HepG2 (cell line): Measurements from ENCODE around the gene KRTAP10-6. TPM values are rescaled to one million over a fixed set of nuclear protein-coding genes. Genes with fewer than 3 reads are reported as not detected.

ENCODE experiments used
- ATAC-seq: fragments of 200-7000 bp; cut with Tn5 transposase; 3 replicates; pipeline ENCODE4 v1.9.1; 2020; ENCODE audit warnings: mild to moderate bottlenecking, moderate library complexity
- BruUV-seq: library from RNA; stranded (reverse); fragments of 400-500 nt; replicated peaks from 2 replicates; lab custom pipeline; 2021; lab: Mats Ljungman, UMichigan
- CTCF ChIA-PET: fragments of 300-600 bp; formaldehyde crosslinking; extraction: SDS; loops from one replicate; lab custom pipeline; 2021; ENCODE audit warnings: low total read pairs, inconsistent platforms, low intra/inter-chr PET ratio; lab: Yijun Ruan, JAX
- POLR2A ChIA-PET: fragments of 350-600 bp; sonication (Branson Sonifier 250); formaldehyde crosslinking; loops from one replicate; lab custom pipeline; 2020; ENCODE audit warnings: antibody characterized with exemption, inconsistent platforms; lab: Yijun Ruan, JAX
- DNase-seq: peaks from one replicate; pipeline ENCODE4 v3.0.0-alpha.2; 2015; ENCODE audit warnings: low spot score
- FAIRE-seq: peaks from 3 replicates; lab custom pipeline; 2011; peaks lifted over from hg19 to GRCh38; lab: Jason Lieb, UNC
- H2AFZ ChIP-seq: one replicate; pipeline ENCODE4 v1.6.1; 2011; ENCODE audit warnings: low read length, inconsistent platforms
- H3K27ac ChIP-seq: fragments of 300-600 bp; 3 replicates; pipeline ENCODE4 v1.8.0; 2011; ENCODE audit warnings: mixed run types, mild to moderate bottlenecking, mixed read lengths, low read length, inconsistent platforms; ENCODE audit not compliant: insufficient read depth; ENCODE audit errors: extremely low read length
- H3K27me3 ChIP-seq, 2 experiments: fragments of 200-600 bp in 1 of 2; 2 replicates in 1 of 2; 3 replicates in 1 of 2; pipeline versions ENCODE4 v1.6.0 to v1.8.0; 2011; ENCODE audit warnings: low read length in 2 of 2, mild to moderate bottlenecking in 2 of 2, moderate library complexity in 2 of 2, inconsistent platforms in 1 of 2; ENCODE audit not compliant: insufficient read depth in 2 of 2, control insufficient read depth in 1 of 2
- H3K36me3 ChIP-seq, 2 experiments: fragments of 200-600 bp in 1 of 2; replicated peaks in 1 of 2; 2 replicates in 1 of 2; 3 replicates in 1 of 2; pipeline versions ENCODE4 v1.5.1 to v1.8.0; 2011; ENCODE audit warnings: low read length in 2 of 2, inconsistent platforms in 1 of 2; ENCODE audit not compliant: insufficient read depth in 2 of 2, control insufficient read depth in 1 of 2
- H3K4me1 ChIP-seq: 2 replicates; pipeline ENCODE4 v1.5.1; 2012; ENCODE audit warnings: low read length, inconsistent platforms; ENCODE audit not compliant: insufficient read depth
- H3K4me2 ChIP-seq: 2 replicates; pipeline ENCODE4 v1.6.0; 2011; ENCODE audit warnings: low read depth, low read length, inconsistent platforms
- H3K4me3 ChIP-seq, 3 experiments: fragments of 200-600 bp in 1 of 3; sonication (generic), shearing (Covaris generic) in 1 of 3; replicated peaks in 1 of 3; 2 replicates each; pipeline ENCODE4 v1.5.1; 2011 to 2016; ENCODE audit warnings: low read length in 3 of 3, inconsistent platforms in 2 of 3, low read depth in 2 of 3, mild to moderate bottlenecking in 2 of 3, control low read depth in 1 of 3, mixed read lengths in 1 of 3; ENCODE audit not compliant: insufficient read depth in 1 of 3
- H3K79me2 ChIP-seq: one replicate; pipeline ENCODE4 v1.6.1; 2011; ENCODE audit warnings: low read length, inconsistent platforms; ENCODE audit not compliant: insufficient read depth
- H3K9ac ChIP-seq: 2 replicates; pipeline ENCODE4 v1.6.0; 2011; ENCODE audit warnings: mild to moderate bottlenecking, low read depth, low read length, inconsistent platforms; ENCODE audit not compliant: insufficient read depth
- H3K9me3 ChIP-seq: 2 replicates; pipeline ENCODE4 v1.5.1; 2012; ENCODE audit warnings: mild to moderate bottlenecking, low read length
- H4K20me1 ChIP-seq: 2 replicates; pipeline ENCODE4 v1.6.0; 2011; ENCODE audit warnings: inconsistent platforms, mild to moderate bottlenecking, low read length, moderate library complexity; ENCODE audit not compliant: insufficient read depth
- ASH2L ChIP-seq: fragments of 300-600, 200-600 bp; sonication (generic); IDR thresholded peaks from 2 replicates; pipeline ENCODE4 v1.7.0; 2017; ENCODE audit warnings: low read depth, mild to moderate bottlenecking, moderate library complexity, mixed read lengths, low read length; ENCODE audit not compliant: insufficient read length
- EED ChIP-seq: sonication (generic); formaldehyde crosslinking; IDR thresholded peaks from 2 replicates; pipeline ENCODE4 v1.5.0; 2020; ENCODE audit warnings: mild to moderate bottlenecking, missing genetic modification reagents
- ERF ChIP-seq: IDR thresholded peaks from 2 replicates; pipeline ENCODE4 v1.6.1; 2018; ENCODE audit warnings: missing biosample characterization, missing genetic modification reagents
- ESRRA ChIP-seq: sonication (generic); formaldehyde crosslinking; IDR thresholded peaks from 2 replicates; pipeline ENCODE4 v1.5.1; 2020; ENCODE audit warnings: mild to moderate bottlenecking, low read depth, missing genetic modification reagents
- KDM1A ChIP-seq: IDR thresholded peaks from 2 replicates; pipeline ENCODE4 v1.6.1; 2016; ENCODE audit warnings: missing compliant biosample characterization
- KLF12 ChIP-seq: sonication (generic); formaldehyde crosslinking; IDR thresholded peaks from 2 replicates; pipeline ENCODE4 v1.4.0; 2020; ENCODE audit warnings: missing genetic modification reagents, borderline replicate concordance
- KLF16 ChIP-seq, 2 experiments: sonication (generic) in 1 of 2; formaldehyde crosslinking in 1 of 2; IDR thresholded peaks; 2 replicates each; pipeline versions ENCODE4 v1.6.1 to v1.8.0; 2016 to 2023; ENCODE audit warnings: missing genetic modification reagents in 2 of 2, missing compliant biosample characterization in 1 of 2
- MEF2D ChIP-seq: sonication (generic); formaldehyde crosslinking; IDR thresholded peaks from 2 replicates; pipeline ENCODE4 v1.5.1; 2020; ENCODE audit warnings: mild to moderate bottlenecking, missing genetic modification reagents
- NBN ChIP-seq: fragments of 450-650 bp; conservative IDR thresholded peaks from 2 replicates; pipeline ENCODE4 v1.6.1; 2017
- NFE2L2 ChIP-seq: fragments of 150-350 bp; IDR thresholded peaks from 2 replicates; pipeline ENCODE4 v1.6.1; 2014; ENCODE audit warnings: low read length
- NFKB2 ChIP-seq: sonication (generic); formaldehyde crosslinking; IDR thresholded peaks from 2 replicates; pipeline ENCODE4 v1.4.0; 2020; ENCODE audit warnings: missing genetic modification reagents, borderline replicate concordance
- SALL1 ChIP-seq: sonication (generic); formaldehyde crosslinking; IDR thresholded peaks from 2 replicates; pipeline ENCODE4 v1.8.0; 2022; ENCODE audit warnings: mild to moderate bottlenecking, missing genetic modification reagents
- SMC3 ChIP-seq: IDR thresholded peaks from 2 replicates; pipeline ENCODE4 v1.6.1; 2011; ENCODE audit warnings: low read length, improper control_type of control experiment
- SOX6 ChIP-seq, 2 experiments: fragments of 450-650 bp in 1 of 2; sonication (generic) in 1 of 2; formaldehyde crosslinking in 1 of 2; IDR thresholded peaks; 2 replicates each; pipeline versions ENCODE4 v1.4.0 to v1.6.1; 2017 to 2020; ENCODE audit warnings: antibody characterized with exemption in 1 of 2, mild to moderate bottlenecking in 1 of 2, missing genetic modification reagents in 1 of 2
- TARDBP ChIP-seq: sonication (generic); formaldehyde crosslinking; IDR thresholded peaks from 2 replicates; pipeline ENCODE4 v1.8.0; 2022; ENCODE audit warnings: mild to moderate bottlenecking, missing genetic modification reagents
- TCF12 ChIP-seq, 2 experiments: fragments of 450-650 bp in 1 of 2; sonication (generic) in 1 of 2; formaldehyde crosslinking in 1 of 2; IDR thresholded peaks; 2 replicates each; pipeline versions ENCODE4 v1.6.1 to v1.8.0; 2017 to 2022; ENCODE audit warnings: antibody characterized with exemption in 1 of 2, mild to moderate bottlenecking in 1 of 2, missing genetic modification reagents in 1 of 2, moderate library complexity in 1 of 2
- ZFP1 ChIP-seq: IDR thresholded peaks from 2 replicates; pipeline ENCODE4 v1.6.1; 2016
- ZNF17 ChIP-seq: sonication (generic); formaldehyde crosslinking; IDR thresholded peaks from 2 replicates; pipeline ENCODE4 v1.5.0; 2020; ENCODE audit warnings: mild to moderate bottlenecking, missing genetic modification reagents
- ZNF329 ChIP-seq: sonication (generic); formaldehyde crosslinking; IDR thresholded peaks from 2 replicates; pipeline ENCODE4 v1.9.0; 2021; ENCODE audit warnings: low read depth, mild to moderate bottlenecking, missing genetic modification reagents
- ZNF766 ChIP-seq: sonication (generic); formaldehyde crosslinking; IDR thresholded peaks from 2 replicates; pipeline ENCODE4 v1.5.0; 2020; ENCODE audit warnings: missing genetic modification reagents, borderline replicate concordance
- WGBS: methylation state at CpG from one replicate; pipeline ENCODE4 v1.1.6; 2017; ENCODE audit warnings: low lambda C conversion rate; 5-methylcytosine and 5-hydroxymethylcytosine counted together
- in situ Hi-C: cut with HindIII; loops from 2 replicates; pipeline ENCODE4 v1.10.0; 2017; ENCODE audit warnings: low pct_unique_long_range_greater_than_20kb; ENCODE audit not compliant: extremely low pct_ligation_motif_present
- intact Hi-C: fragments of 100-400 bp; cut with micrococcal nuclease; formaldehyde crosslinking; loops from one replicate; pipeline ENCODE4 v1.10.0; 2022; ENCODE audit not compliant: unreplicated experiment
- polyA plus RNA-seq, 8 experiments: library from polyadenylated mRNA; depleted of rRNA in 3 of 8; stranded (reverse) in 7 of 8; unstranded in 1 of 8; fragments of >200 nt; fragmentation: Illumina TruSeq in 4 of 8; extraction: Trizol in 4 of 8; gene quantifications; 2 replicates each; pipeline versions ENCODE4 v1.2.1 to v1.2.3, GENCODE V29; 2011 to 2016; ENCODE audit warnings: low read depth in 4 of 8, missing spikeins in 1 of 8, mixed read lengths in 1 of 8; ENCODE audit not compliant: insufficient read depth in 1 of 8
- total RNA-seq, 5 experiments: library from RNA; depleted of rRNA; stranded (reverse); fragments of >200 nt; fragmentation: Illumina TruSeq; extraction: Trizol; gene quantifications; 2 replicates each; pipeline ENCODE4 v1.2.3, GENCODE V29; 2016; ENCODE audit warnings: low read depth in 1 of 5
- TF ChIP-seq, protein P1 (sequence below): sonication (generic); formaldehyde crosslinking; IDR thresholded peaks from 2 replicates; pipeline ENCODE4 v1.4.0; 2020; ENCODE audit warnings: missing genetic modification reagents

KRTAP10-6 gene
- total and polyA plus RNA-seq, 2 of the 13 experiments (the other 11 are each of a cell fraction or from before 2014, with no cell fraction given), result not detected

GRCh38 chr21:44552681-44553080 is 39.6 kb downstream of the KRTAP10-6 start:
- H3K4me3 ChIP-seq, result no peak overlapping the region
- H3K27me3 ChIP-seq, result peaks cover 0 to 9% of the 10 kb centered on the region in 2 experiments; a peak in 2 of 5 replicates
- in situ Hi-C loops (no loop called here), intact Hi-C loops (no loop called here)
- TF ChIP-seq SMC3 (no peak), TCF12 (IDR thresholded peaks at IDR 0.05) (no peak), TCF12 (CRISPR knock-in tag; IDR thresholded peaks at IDR 0.05) (no peak), NFE2L2 (no peak), ZNF17 (CRISPR knock-in tag) (no peak), ERF (no peak), ZNF329 (no peak), EED (CRISPR knock-in tag) (no peak)
- TF ChIP-seq, protein P1, sequence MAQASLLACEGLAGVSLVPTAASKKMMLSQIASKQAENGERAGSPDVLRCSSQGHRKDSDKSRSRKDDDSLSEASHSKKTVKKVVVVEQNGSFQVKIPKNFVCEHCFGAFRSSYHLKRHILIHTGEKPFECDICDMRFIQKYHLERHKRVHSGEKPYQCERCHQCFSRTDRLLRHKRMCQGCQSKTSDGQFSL (CRISPR knock-in tag), result no peak
- no peaks in the 10 kb centered on the region for H3K79me2 ChIP-seq
- no peak overlapping the region for H3K4me2 ChIP-seq
- DNase-seq (no peak), ATAC-seq (no peak), FAIRE-seq (no peak)
- H4K20me1 ChIP-seq, result no peaks in the 10 kb centered on the region
- H3K4me1 ChIP-seq, result no peaks in the 10 kb centered on the region; the same call in 1 of the 2 replicates
- H3K36me3 ChIP-seq, result no peaks in the 10 kb centered on the region
- no peak overlapping the region for H3K27ac ChIP-seq
- ChIA-PET CTCF (no interaction called here), POLR2A (no interaction called here)
- WGBS, result 68% methylated on average over 11 of the region's 13 CpGs
- H3K9me3 ChIP-seq, result no peaks in the 10 kb centered on the region
- H3K9ac ChIP-seq, result no peak overlapping the region
- no peak overlapping the region for H2AFZ ChIP-seq
- BruUV-seq, result no TSS peak

GRCh38 chr21:44552136-44552535 is 40.2 kb downstream of the KRTAP10-6 start:
- Histone ChIP-seq H3K27ac (no peak overlapping the region), H3K4me1 (no peaks in the 10 kb centered on the region; the same call in 1 of the 2 replicates), H3K4me3 (no peak overlapping the region), H3K27me3 (peaks cover 0 to 5% of the 10 kb centered on the region in 2 experiments; a peak in 2 of 5 replicates), H3K4me2 (no peak overlapping the region), H2AFZ (no peak overlapping the region), H4K20me1 (no peaks in the 10 kb centered on the region), H3K9me3 (no peaks in the 10 kb centered on the region), H3K79me2 (no peaks in the 10 kb centered on the region), H3K36me3 (no peaks in the 10 kb centered on the region), H3K9ac (no peak overlapping the region)
- CTCF ChIA-PET, result no interaction called here
- no peak for FAIRE-seq
- POLR2A ChIA-PET, result no interaction called here
- 78% methylated on average over 5 of the region's 6 CpGs for WGBS
- in situ Hi-C loops, result no loop called here
- TF ChIP-seq KLF12, result no peak
- TF ChIP-seq ZNF766 (CRISPR knock-in tag), result no peak
- no peak for TF ChIP-seq SALL1 (CRISPR knock-in tag)
- TF ChIP-seq TARDBP, result no peak
- no peak for TF ChIP-seq KDM1A
- no peak for TF ChIP-seq NFKB2 (CRISPR knock-in tag)
- TF ChIP-seq ZFP1, result no peak
- no peak for TF ChIP-seq ASH2L
- no peak for TF ChIP-seq SOX6 (IDR thresholded peaks at IDR 0.05)
- no peak for TF ChIP-seq SOX6 (CRISPR knock-in tag; IDR thresholded peaks at IDR 0.05)
- TF ChIP-seq NBN, result no peak
- TF ChIP-seq MEF2D, result no peak
- TF ChIP-seq ESRRA, result no peak
- no peak for TF ChIP-seq KLF16 (CRISPR knock-in tag; IDR thresholded peaks at IDR 0.05)
- no TSS peak for BruUV-seq
- no peak; the same call in 2 of the 3 replicates for ATAC-seq
- no peak for DNase-seq
- intact Hi-C loops, result no loop called here
